ENCODE measurements around the gene PTCD1.
"Not testable (repeated sequence)": the region's sequence is repeated elsewhere in the genome, so short reads cannot be mapped to it uniquely, and the experiment has no call there.

PTCD1 gene

GRCh38 chr7:99440195-99440594, 1.6 kb upstream of the PTCD1 start:
- TF ChIP-seq FOXP2 (optimal IDR thresholded peaks at IDR 0.05; ENCODE audit: control extremely low read depth, extremely low read length, insufficient read depth) = no peak
- no peak for TF ChIP-seq POLR2AphosphoS5 (IDR thresholded peaks at IDR 0.05; ENCODE audit: borderline replicate concordance, low read depth, low read length)
- TF ChIP-seq EZH2 (IDR thresholded peaks at IDR 0.05) = no peak
- DNase-seq (ENCODE audit: low read depth, low spot score) = no peak
- Histone ChIP-seq H3K9ac (ENCODE audit: insufficient read length) (peak overlapping the region; percentile 95), H3K4me3 (peak overlapping the region; percentile 98), H3K9me3 (ENCODE audit: low read depth, low read length) (no peaks in the 10 kb centered on the region), H3K36me3 (ENCODE audit: insufficient read depth, low read length) (peaks cover 27% of the 10 kb centered on the region), H3K27ac (no peak overlapping the region)

- H3K27ac ChIP-seq = peak overlapping the region; percentile 54; the same call in 1 of the 2 replicates
- peaks cover 29% of the 10 kb centered on the region; the same call in 1 of the 2 replicates for H3K36me3 ChIP-seq (ENCODE audit: insufficient read depth, low read length)
- H3K4me3 ChIP-seq = peak overlapping the region; percentile 98
- H3K9me3 ChIP-seq (ENCODE audit: low read depth, low read length) = no peaks in the 10 kb centered on the region
- H3K9ac ChIP-seq (ENCODE audit: insufficient read length) = peak overlapping the region; percentile 95
- DNase-seq (ENCODE audit: low read depth, low spot score) = no peak
- no peak for TF ChIP-seq EZH2 (IDR thresholded peaks at IDR 0.05)
- no peak for TF ChIP-seq FOXP2 (optimal IDR thresholded peaks at IDR 0.05; ENCODE audit: control extremely low read depth, extremely low read length, insufficient read depth)
- no peak for TF ChIP-seq POLR2AphosphoS5 (IDR thresholded peaks at IDR 0.05; ENCODE audit: borderline replicate concordance, low read depth, low read length)
These were observed 539 bp downstream of the PTCD1 start for GRCh38 chr7:99437946-99438572.

GRCh38 chr7:99433158-99433557, 5.4 kb downstream of the PTCD1 start:
- no peak for DNase-seq (ENCODE audit: low read depth, low spot score)
- H3K9me3 ChIP-seq (ENCODE audit: low read depth, low read length) = no peaks in the 10 kb centered on the region
- TF ChIP-seq EZH2 (IDR thresholded peaks at IDR 0.05) (no peak), FOXP2 (optimal IDR thresholded peaks at IDR 0.05; ENCODE audit: control extremely low read depth, extremely low read length, insufficient read depth) (no peak), POLR2AphosphoS5 (IDR thresholded peaks at IDR 0.05; ENCODE audit: borderline replicate concordance, low read depth, low read length) (no peak)
- H3K36me3 ChIP-seq (ENCODE audit: insufficient read depth, low read length) = peaks cover 50% of the 10 kb centered on the region; the same call in 1 of the 2 replicates
- no peak overlapping the region for H3K27ac ChIP-seq
- no peak overlapping the region for H3K4me3 ChIP-seq
- no peak overlapping the region for H3K9ac ChIP-seq (ENCODE audit: insufficient read length)

DNA sequence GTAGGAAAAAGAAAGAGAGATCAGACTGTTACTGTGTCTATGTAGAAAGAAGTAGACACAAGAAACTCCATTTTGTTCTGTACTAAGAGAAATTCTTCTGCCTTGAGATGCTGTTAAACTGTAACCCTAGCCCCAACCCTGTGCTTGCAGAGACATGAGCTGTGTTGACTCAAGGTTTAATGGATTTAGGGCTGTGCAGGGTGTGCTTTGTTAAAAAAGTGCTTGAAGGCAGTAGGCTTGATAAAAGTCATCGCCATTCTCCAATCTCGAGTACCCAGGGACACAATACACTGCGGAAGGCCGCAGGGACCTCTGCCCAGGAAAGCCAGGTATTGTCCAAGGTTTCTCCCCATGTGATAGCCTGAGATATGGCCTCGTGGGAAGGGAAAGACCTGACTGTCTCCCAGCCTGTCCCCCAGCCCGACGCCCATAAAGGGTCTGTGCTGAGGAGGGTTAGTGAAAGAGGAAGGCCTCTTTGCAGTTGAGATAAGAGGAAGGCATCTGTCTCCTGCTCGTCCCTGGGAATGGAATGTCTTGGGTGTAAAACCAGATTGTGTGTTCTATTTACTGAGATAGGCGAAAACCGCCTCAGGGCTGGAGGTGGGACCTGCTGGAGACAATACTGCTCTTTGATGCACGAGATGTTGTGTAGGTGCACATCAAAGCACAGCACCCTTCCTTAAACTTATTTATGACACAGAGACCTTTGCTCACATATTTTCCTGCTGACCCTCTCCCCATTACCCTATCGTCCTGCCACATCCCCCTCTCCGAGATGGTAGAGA, 6.7 kb downstream of the PTCD1 start:
- DNase-seq (ENCODE audit: low read depth, low spot score); H3K9ac ChIP-seq (ENCODE audit: insufficient read length); H3K9me3 ChIP-seq (ENCODE audit: low read depth, low read length); H3K27ac ChIP-seq; H3K4me3 ChIP-seq: not testable (repeated sequence)
- peaks cover 50% of the 10 kb centered on the region; the same call in 1 of the 2 replicates for H3K36me3 ChIP-seq (ENCODE audit: insufficient read depth, low read length)

GRCh38 chr7:99429756-99430155, 8.8 kb downstream of the PTCD1 start:
- no peaks in the 10 kb centered on the region for H3K9me3 ChIP-seq (ENCODE audit: low read depth, low read length)
- H3K27ac ChIP-seq = no peak overlapping the region
- no peak overlapping the region for H3K9ac ChIP-seq (ENCODE audit: insufficient read length)
- H3K4me3 ChIP-seq = no peak overlapping the region
- H3K36me3 ChIP-seq (ENCODE audit: insufficient read depth, low read length) = peaks cover 51% of the 10 kb centered on the region; the same call in 1 of the 2 replicates
- no peak for TF ChIP-seq FOXP2 (optimal IDR thresholded peaks at IDR 0.05; ENCODE audit: control extremely low read depth, extremely low read length, insufficient read depth)
- TF ChIP-seq EZH2 (IDR thresholded peaks at IDR 0.05) = no peak
- TF ChIP-seq POLR2AphosphoS5 (IDR thresholded peaks at IDR 0.05; ENCODE audit: borderline replicate concordance, low read depth, low read length) = no peak
- DNase-seq (ENCODE audit: low read depth, low spot score) = no peak

DNA sequence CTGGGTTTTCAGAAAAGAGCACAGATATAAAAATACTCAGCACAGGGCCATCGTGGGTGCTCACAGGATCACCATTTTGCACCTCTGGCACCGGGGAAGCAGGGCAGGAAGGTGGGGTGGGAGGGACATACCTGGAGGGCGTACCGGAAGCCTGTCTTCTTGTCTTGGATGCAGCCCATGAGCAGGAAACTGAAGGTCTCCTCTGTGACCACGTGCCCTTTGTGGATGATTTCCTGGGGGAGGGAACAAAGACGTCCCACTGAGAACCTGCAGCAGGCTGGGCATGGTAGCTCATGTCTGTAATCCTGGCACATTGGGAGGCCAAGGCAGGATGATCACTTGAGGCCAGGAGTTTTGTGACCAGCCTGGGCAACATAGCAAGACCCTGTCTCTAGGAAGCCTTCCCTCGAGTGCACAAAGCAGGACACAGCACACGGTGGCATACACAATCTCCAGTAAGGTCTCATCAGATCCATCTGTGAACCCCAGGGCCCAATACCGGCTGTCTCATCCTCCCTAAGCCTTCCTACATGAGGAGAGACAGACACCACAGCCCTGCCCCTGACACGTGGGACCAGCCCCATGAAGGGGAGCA, 9.5 kb downstream of the PTCD1 start:
- no peak overlapping the region for H3K4me3 ChIP-seq
- H3K9ac ChIP-seq (ENCODE audit: insufficient read length) = no peak overlapping the region
- peaks cover 51% of the 10 kb centered on the region; the same call in 1 of the 2 replicates for H3K36me3 ChIP-seq (ENCODE audit: insufficient read depth, low read length)
- H3K9me3 ChIP-seq (ENCODE audit: low read depth, low read length) = no peaks in the 10 kb centered on the region
- no peak overlapping the region for H3K27ac ChIP-seq
- no peak for DNase-seq (ENCODE audit: low read depth, low spot score)
- TF ChIP-seq FOXP2 (optimal IDR thresholded peaks at IDR 0.05; ENCODE audit: control extremely low read depth, extremely low read length, insufficient read depth) (no peak), EZH2 (IDR thresholded peaks at IDR 0.05) (no peak), POLR2AphosphoS5 (IDR thresholded peaks at IDR 0.05; ENCODE audit: borderline replicate concordance, low read depth, low read length) (no peak)

GRCh38 chr7:99424932-99425730, 13.5 kb downstream of the PTCD1 start:
- H3K36me3 ChIP-seq (ENCODE audit: insufficient read depth, low read length) = peaks cover 42% of the 10 kb centered on the region; the same call in 1 of the 2 replicates

GRCh38 chr7:99422625-99423024, 16.0 kb downstream of the PTCD1 start:
- H3K36me3 ChIP-seq (ENCODE audit: insufficient read depth, low read length) = peaks cover 52% of the 10 kb centered on the region
- no peak overlapping the region for H3K9ac ChIP-seq (ENCODE audit: insufficient read length)
- peak overlapping the region; percentile 57; the same call in 1 of the 2 replicates for H3K27ac ChIP-seq
- no peaks in the 10 kb centered on the region for H3K9me3 ChIP-seq (ENCODE audit: low read depth, low read length)
- no peak for DNase-seq (ENCODE audit: low read depth, low spot score)
- no peak for TF ChIP-seq EZH2 (IDR thresholded peaks at IDR 0.05)
- TF ChIP-seq POLR2AphosphoS5 (IDR thresholded peaks at IDR 0.05; ENCODE audit: borderline replicate concordance, low read depth, low read length) = no peak
- no peak for TF ChIP-seq FOXP2 (optimal IDR thresholded peaks at IDR 0.05; ENCODE audit: control extremely low read depth, extremely low read length, insufficient read depth)
- H3K4me3 ChIP-seq = no peak overlapping the region

More at GRCh38 chr7:99424932-99425730, 13.5 kb downstream of the PTCD1 start:
- H3K4me3 ChIP-seq = no peak overlapping the region
- H3K27ac ChIP-seq = no peak overlapping the region
- H3K9me3 ChIP-seq (ENCODE audit: low read depth, low read length) = no peaks in the 10 kb centered on the region
- no peak overlapping the region for H3K9ac ChIP-seq (ENCODE audit: insufficient read length)
- TF ChIP-seq FOXP2 (optimal IDR thresholded peaks at IDR 0.05; ENCODE audit: control extremely low read depth, extremely low read length, insufficient read depth) = no peak
- TF ChIP-seq POLR2AphosphoS5 (IDR thresholded peaks at IDR 0.05; ENCODE audit: borderline replicate concordance, low read depth, low read length) = no peak
- no peak for TF ChIP-seq EZH2 (IDR thresholded peaks at IDR 0.05)
- DNase-seq (ENCODE audit: low read depth, low spot score) = no peak

All from SK-N-MC (cell line).